Measurements from ENCODE around the gene UCK1.

DNA sequence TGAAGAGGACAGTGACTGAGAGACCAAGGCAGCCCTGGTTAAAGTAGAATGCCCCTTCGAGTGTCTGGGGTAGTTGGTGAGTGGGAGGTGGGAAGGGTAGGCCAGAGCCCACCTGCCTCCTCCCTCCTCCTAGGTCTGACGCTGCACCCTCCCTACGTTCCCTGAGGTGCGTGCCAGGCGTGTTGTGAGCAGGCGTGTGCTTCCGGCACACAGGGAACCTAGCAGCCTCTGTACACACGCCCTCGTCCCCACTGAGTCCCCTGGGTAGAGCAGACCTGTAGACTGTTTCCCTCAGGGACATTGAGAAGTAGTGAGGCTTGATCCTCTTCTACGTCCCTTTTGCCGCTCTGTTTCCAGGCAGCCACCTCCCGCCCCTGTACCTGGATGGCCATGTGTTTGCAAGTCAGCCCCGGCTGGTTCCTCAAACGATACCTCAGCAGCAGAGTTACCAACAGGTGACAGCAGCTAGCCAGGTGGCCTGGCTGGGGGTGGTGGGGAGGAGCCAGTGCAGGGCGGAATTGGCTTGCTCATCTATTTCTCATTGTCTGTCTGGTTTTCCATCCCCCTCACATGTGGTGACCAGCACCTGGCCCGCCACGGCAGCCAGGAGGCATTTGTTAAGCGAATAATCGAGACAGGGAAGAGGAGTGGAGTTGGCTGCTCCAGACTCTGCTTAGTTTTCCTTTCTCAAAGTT is 45.2 kb downstream of the UCK1 start:
- TF ChIP-seq, protein P1, sequence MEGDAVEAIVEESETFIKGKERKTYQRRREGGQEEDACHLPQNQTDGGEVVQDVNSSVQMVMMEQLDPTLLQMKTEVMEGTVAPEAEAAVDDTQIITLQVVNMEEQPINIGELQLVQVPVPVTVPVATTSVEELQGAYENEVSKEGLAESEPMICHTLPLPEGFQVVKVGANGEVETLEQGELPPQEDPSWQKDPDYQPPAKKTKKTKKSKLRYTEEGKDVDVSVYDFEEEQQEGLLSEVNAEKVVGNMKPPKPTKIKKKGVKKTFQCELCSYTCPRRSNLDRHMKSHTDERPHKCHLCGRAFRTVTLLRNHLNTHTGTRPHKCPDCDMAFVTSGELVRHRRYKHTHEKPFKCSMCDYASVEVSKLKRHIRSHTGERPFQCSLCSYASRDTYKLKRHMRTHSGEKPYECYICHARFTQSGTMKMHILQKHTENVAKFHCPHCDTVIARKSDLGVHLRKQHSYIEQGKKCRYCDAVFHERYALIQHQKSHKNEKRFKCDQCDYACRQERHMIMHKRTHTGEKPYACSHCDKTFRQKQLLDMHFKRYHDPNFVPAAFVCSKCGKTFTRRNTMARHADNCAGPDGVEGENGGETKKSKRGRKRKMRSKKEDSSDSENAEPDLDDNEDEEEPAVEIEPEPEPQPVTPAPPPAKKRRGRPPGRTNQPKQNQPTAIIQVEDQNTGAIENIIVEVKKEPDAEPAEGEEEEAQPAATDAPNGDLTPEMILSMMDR (IDR thresholded peaks at IDR 0.05; ENCODE audit: insufficient read depth, low read length, poor library complexity, severe bottlenecking): no peak
- TF ChIP-seq EZH2phosphoT487 (conservative IDR thresholded peaks at IDR 0.05; ENCODE audit: low read length): no peak
